Panc1 (cell line): Measurements from ENCODE around the gene CDK5. TPM values are rescaled to one million over a fixed set of nuclear protein-coding genes. Genes with fewer than 3 reads are reported as not detected.

Experiments used
- ATAC-seq: fragments of 200-7000 bp; cut with Tn5 transposase; 2 replicates; pipeline ENCODE4 v1.9.1; 2020; ENCODE audit warnings: mild to moderate bottlenecking, moderate library complexity
- BruUV-seq: library from RNA; stranded (reverse); fragments of 400-500 nt; replicated peaks from 2 replicates; lab custom pipeline; 2021; lab: Mats Ljungman, UMichigan
- CTCF ChIA-PET: fragments of 300-600 bp; sonication (Branson Sonifier 250); formaldehyde crosslinking; loops from one replicate; lab custom pipeline; 2022; ENCODE audit warnings: antibody characterized with exemption; lab: Charles Lee
- POLR2A ChIA-PET: fragments of 300-600 bp; sonication (Branson Sonifier 250); formaldehyde crosslinking; loops from one replicate; lab custom pipeline; 2022; ENCODE audit warnings: antibody characterized with exemption; lab: Charles Lee
- DNase-seq: peaks from one replicate; pipeline ENCODE4 v3.0.0-alpha.2; 2010; ENCODE audit warnings: low read depth, low spot score
- H3K27ac ChIP-seq: 2 replicates; pipeline ENCODE4 v1.5.1; 2011; ENCODE audit warnings: mild to moderate bottlenecking, low read length, inconsistent platforms
- H3K27me3 ChIP-seq: fragments of 200-500 bp; sonication (Bioruptor generic); 2 replicates; pipeline ENCODE4 v1.6.0; 2014; ENCODE audit warnings: low read length, inconsistent platforms; ENCODE audit not compliant: control insufficient read depth, insufficient read depth
- H3K36me3 ChIP-seq: fragments of 200-500 bp; sonication (Bioruptor generic); 2 replicates; pipeline ENCODE4 v1.5.1; 2014; ENCODE audit warnings: inconsistent platforms, mild to moderate bottlenecking, low read length, moderate library complexity; ENCODE audit not compliant: control insufficient read depth, insufficient read depth
- H3K4me1 ChIP-seq: 2 replicates; pipeline ENCODE4 v1.5.1; 2011; ENCODE audit warnings: inconsistent platforms, mild to moderate bottlenecking, low read length, moderate library complexity; ENCODE audit not compliant: control insufficient read depth, insufficient read depth
- H3K4me3 ChIP-seq, 2 experiments: 2 replicates each; pipeline ENCODE4 v1.5.1; 2011 to 2012; ENCODE audit warnings: low read depth in 2 of 2, low read length in 2 of 2, mild to moderate bottlenecking in 2 of 2, inconsistent platforms in 1 of 2, moderate library complexity in 1 of 2
- H3K9me3 ChIP-seq: fragments of 200-500 bp; sonication (Bioruptor generic); 2 replicates; pipeline ENCODE4 v1.5.1; 2014; ENCODE audit warnings: low read depth, mild to moderate bottlenecking, inconsistent platforms, low read length, moderate library complexity; ENCODE audit not compliant: control insufficient read depth, insufficient read depth
- CTCF ChIP-seq: fragments of 450-650 bp; IDR thresholded peaks from 2 replicates; pipeline ENCODE4 v1.5.1; 2017; ENCODE audit warnings: mild to moderate bottlenecking
- POLR2AphosphoS5 ChIP-seq: IDR thresholded peaks from 2 replicates; pipeline ENCODE4 v1.6.1; 2012; ENCODE audit warnings: mild to moderate bottlenecking, low read depth, low read length, moderate library complexity
- REST ChIP-seq, 2 experiments: IDR thresholded peaks; 2 replicates each; pipeline ENCODE4 v1.6.1; 2011 to 2012; ENCODE audit warnings: low read depth in 2 of 2, control low read depth in 1 of 2, low read length in 1 of 2, mild to moderate bottlenecking in 1 of 2, moderate library complexity in 1 of 2; ENCODE audit not compliant: insufficient read depth in 1 of 2
- SIN3A ChIP-seq: IDR thresholded peaks from 2 replicates; pipeline ENCODE4 v1.6.1; 2012; ENCODE audit warnings: low read depth, mild to moderate bottlenecking, low read length, moderate library complexity, borderline replicate concordance; ENCODE audit not compliant: insufficient read depth
- TCF7L2 ChIP-seq: IDR thresholded peaks from 2 replicates; pipeline ENCODE4 v1.6.1; 2011; ENCODE audit warnings: mild to moderate bottlenecking, low read depth, low read length, inconsistent platforms
- in situ Hi-C: cut with HindIII; loops from 2 replicates; pipeline ENCODE4 v1.10.0; 2016; ENCODE audit warnings: low sequenced_read_pairs, low pct_unique_long_range_greater_than_20kb
- intact Hi-C: fragments of 100-400 bp; cut with micrococcal nuclease; formaldehyde crosslinking; loops from one replicate; pipeline ENCODE4 v1.10.0; 2022; ENCODE audit not compliant: unreplicated experiment
- total RNA-seq: library from RNA; stranded (reverse); gene quantifications from one replicate; pipeline ENCODE4 v1.2.1, GENCODE V29; 2021; ENCODE audit not compliant: unreplicated experiment

The CDK5 gene
- total RNA-seq, 1 experiment from 2014 or later, result 25.6 TPM

GRCh38 chr7:151074817-151075661, 17.3 kb upstream of the CDK5 start:
- no TSS peak for BruUV-seq
- ATAC-seq (no peak), DNase-seq (no peak)
- POLR2A ChIA-PET, result no interaction called here
- no peak overlapping the region for H3K4me3 ChIP-seq
- in situ Hi-C loops, result no loop called here
- intact Hi-C loops, result loop anchor here (5.0 kb wide), 1 partner anchor 37 kb away; no protein-coding TSS in a partner anchor
- H3K4me1 ChIP-seq, result peaks cover 44% of the 10 kb centered on the region
- TF ChIP-seq TCF7L2, result no peak
- TF ChIP-seq REST (IDR thresholded peaks at IDR 0.05; ENCODE audit: insufficient read depth in 1 of 2, low read depth in 2 of 2, low read length in 1 of 2), result no peak
- no peak for TF ChIP-seq SIN3A
- no peak for TF ChIP-seq CTCF
- TF ChIP-seq POLR2AphosphoS5, result no peak; the same call in 1 of the 2 replicates
- no peak overlapping the region for H3K27ac ChIP-seq
- H3K27me3 ChIP-seq, result no peaks in the 10 kb centered on the region
- CTCF ChIA-PET, result no interaction called here
- H3K9me3 ChIP-seq, result no peaks in the 10 kb centered on the region
- H3K36me3 ChIP-seq, result peaks cover 3% of the 10 kb centered on the region; the same call in 1 of the 2 replicates

GRCh38 chr7:151073990-151074389, 16.3 kb upstream of the CDK5 start:
- in situ Hi-C loops, result no loop called here
- ATAC-seq, result no peak
- no TSS peak for BruUV-seq
- Histone ChIP-seq H3K36me3 (peaks cover 4% of the 10 kb centered on the region; the same call in 1 of the 2 replicates), H3K27ac (no peak overlapping the region), H3K27me3 (no peaks in the 10 kb centered on the region), H3K4me3 (no peak overlapping the region), H3K4me1 (peaks cover 37% of the 10 kb centered on the region), H3K9me3 (no peaks in the 10 kb centered on the region)
- no peak for DNase-seq
- POLR2A ChIA-PET, result no interaction called here
- no peak for TF ChIP-seq REST (IDR thresholded peaks at IDR 0.05; ENCODE audit: insufficient read depth in 1 of 2, low read depth in 2 of 2, low read length in 1 of 2)
- TF ChIP-seq POLR2AphosphoS5, result no peak
- no peak for TF ChIP-seq TCF7L2
- TF ChIP-seq SIN3A, result no peak
- TF ChIP-seq CTCF, result no peak
- intact Hi-C loops, result no loop called here
- CTCF ChIA-PET, result interaction anchor here (0.7 kb wide), 1 partner anchor 12 kb away, joined by 3 read pairs; no protein-coding TSS in a partner anchor
